DND-41 (cell line): Measurements from ENCODE around the gene ARTN.

Experiments
- ATAC-seq: fragments of 200-7000 bp; cut with Tn5 transposase; 3 replicates; pipeline ENCODE4 v1.9.1; 2021; ENCODE audit warnings: low read depth; ENCODE audit not compliant: insufficient read depth
- DNase-seq: peaks from one replicate; pipeline ENCODE4 v3.0.0-alpha.2; 2020
- H2AFZ ChIP-seq: 2 replicates; pipeline ENCODE4 v1.6.0; 2012; ENCODE audit warnings: low read depth, low read length
- H3K27ac ChIP-seq: 2 replicates; pipeline ENCODE4 v1.5.1; 2012; ENCODE audit warnings: low read length, inconsistent platforms
- H3K27me3 ChIP-seq: fragments of 200-600 bp; sonication (generic); 2 replicates; pipeline ENCODE4 v1.6.0; 2012; ENCODE audit warnings: low read length, mild to moderate bottlenecking, inconsistent platforms; ENCODE audit not compliant: insufficient read depth, poor library complexity
- H3K36me3 ChIP-seq: 2 replicates; pipeline ENCODE4 v1.5.1; 2012; ENCODE audit warnings: low read length, inconsistent platforms; ENCODE audit not compliant: insufficient read depth
- H3K4me1 ChIP-seq: 2 replicates; pipeline ENCODE4 v1.5.1; 2012; ENCODE audit warnings: mild to moderate bottlenecking, low read length; ENCODE audit not compliant: insufficient read depth
- H3K4me2 ChIP-seq: 2 replicates; pipeline ENCODE4 v1.6.0; 2012; ENCODE audit warnings: mild to moderate bottlenecking, moderate library complexity, low read length, inconsistent platforms; ENCODE audit not compliant: insufficient read depth
- H3K4me3 ChIP-seq, 2 experiments: fragments of 200-600 bp in 1 of 2; shearing (Covaris generic) in 1 of 2; 2 replicates each; pipeline ENCODE4 v1.5.1; 2012 to 2016; ENCODE audit warnings: inconsistent platforms in 2 of 2, low read length in 2 of 2, mild to moderate bottlenecking in 2 of 2, low read depth in 1 of 2, moderate library complexity in 1 of 2
- H3K79me2 ChIP-seq: 2 replicates; pipeline ENCODE4 v1.6.0; 2012; ENCODE audit warnings: low read length, inconsistent platforms; ENCODE audit not compliant: insufficient read depth
- H3K9ac ChIP-seq: 2 replicates; pipeline ENCODE4 v1.6.0; 2012; ENCODE audit warnings: low read depth, mild to moderate bottlenecking, inconsistent platforms, low read length, moderate library complexity
- H3K9me3 ChIP-seq: 2 replicates; pipeline ENCODE4 v1.5.1; 2012; ENCODE audit warnings: low read length, moderate library complexity, mild to moderate bottlenecking, inconsistent platforms; ENCODE audit not compliant: insufficient read depth, severe bottlenecking
- H4K20me1 ChIP-seq: 2 replicates; pipeline ENCODE4 v1.6.0; 2012; ENCODE audit warnings: low read length; ENCODE audit not compliant: insufficient read depth
- EZH2 ChIP-seq: IDR thresholded peaks from 3 replicates; pipeline ENCODE4 v1.6.1; 2012; ENCODE audit warnings: borderline replicate concordance, low read depth, mild to moderate bottlenecking, moderate library complexity, low read length, inconsistent platforms; ENCODE audit not compliant: severe bottlenecking
- TF ChIP-seq, protein P1 (sequence below): IDR thresholded peaks from 2 replicates; pipeline ENCODE4 v1.5.1; 2012; ENCODE audit warnings: borderline replicate concordance, low read length, moderate library complexity, mild to moderate bottlenecking; ENCODE audit not compliant: poor library complexity, severe bottlenecking; ENCODE audit errors: extremely low read depth

Gene ARTN

DNA sequence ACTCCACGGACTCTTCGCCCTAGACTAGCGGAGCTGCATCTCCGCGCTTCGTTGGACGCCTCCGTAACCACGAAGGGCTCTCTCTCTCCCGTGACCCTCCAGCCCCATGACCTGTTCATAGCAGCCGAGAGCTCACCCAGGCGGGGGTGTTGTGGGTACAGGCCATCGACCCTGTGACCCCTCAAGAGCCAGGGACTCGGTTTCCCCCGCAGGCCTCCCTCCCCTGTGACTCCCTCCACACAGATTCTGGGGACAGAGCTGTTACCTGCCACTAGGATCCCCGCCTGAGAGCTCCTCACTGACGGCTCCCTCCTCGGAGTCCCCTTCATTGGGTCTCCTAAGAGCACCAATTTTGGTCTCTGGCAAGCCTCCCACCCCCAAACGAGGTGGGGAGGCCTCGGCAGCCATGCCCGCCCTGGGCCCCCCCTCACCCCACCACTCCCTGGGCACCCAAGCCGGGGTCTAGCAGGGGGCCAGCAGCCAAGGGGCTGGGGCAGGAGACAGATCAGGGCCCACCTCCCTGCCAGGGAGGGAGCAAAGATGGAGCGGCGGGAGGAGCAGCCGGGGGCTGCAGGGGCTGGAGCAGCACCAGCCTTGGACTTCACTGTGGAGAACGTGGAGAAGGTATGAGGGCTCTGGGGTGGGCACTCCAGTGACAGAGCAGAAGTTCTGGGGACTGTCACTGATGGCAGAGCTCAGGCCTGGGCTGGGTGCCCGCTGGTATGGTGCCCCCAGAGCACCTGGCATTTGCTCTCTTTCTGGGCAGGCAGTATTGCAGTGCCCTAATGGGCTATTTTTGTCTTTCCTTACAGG is 13.7 kb downstream of the ARTN start:
- DNase-seq (peak; percentile 28), ATAC-seq (peak; percentile 12; the same call in 2 of the 3 replicates)
- Histone ChIP-seq H3K79me2 (peaks cover 41% of the 10 kb centered on the region), H3K9ac (peak overlapping the region; percentile 92), H3K27ac (peak overlapping the region; percentile 99), H4K20me1 (peaks cover 17% of the 10 kb centered on the region), H3K9me3 (no peaks in the 10 kb centered on the region), H3K4me3 (peak overlapping the region; percentile 96 to 98), H3K36me3 (peaks cover 19% of the 10 kb centered on the region), H2AFZ (peak overlapping the region; percentile 100), H3K4me2 (peak overlapping the region; percentile 98), H3K4me1 (peaks cover 39% of the 10 kb centered on the region), H3K27me3 (no peaks in the 10 kb centered on the region)
- TF ChIP-seq, protein P1, sequence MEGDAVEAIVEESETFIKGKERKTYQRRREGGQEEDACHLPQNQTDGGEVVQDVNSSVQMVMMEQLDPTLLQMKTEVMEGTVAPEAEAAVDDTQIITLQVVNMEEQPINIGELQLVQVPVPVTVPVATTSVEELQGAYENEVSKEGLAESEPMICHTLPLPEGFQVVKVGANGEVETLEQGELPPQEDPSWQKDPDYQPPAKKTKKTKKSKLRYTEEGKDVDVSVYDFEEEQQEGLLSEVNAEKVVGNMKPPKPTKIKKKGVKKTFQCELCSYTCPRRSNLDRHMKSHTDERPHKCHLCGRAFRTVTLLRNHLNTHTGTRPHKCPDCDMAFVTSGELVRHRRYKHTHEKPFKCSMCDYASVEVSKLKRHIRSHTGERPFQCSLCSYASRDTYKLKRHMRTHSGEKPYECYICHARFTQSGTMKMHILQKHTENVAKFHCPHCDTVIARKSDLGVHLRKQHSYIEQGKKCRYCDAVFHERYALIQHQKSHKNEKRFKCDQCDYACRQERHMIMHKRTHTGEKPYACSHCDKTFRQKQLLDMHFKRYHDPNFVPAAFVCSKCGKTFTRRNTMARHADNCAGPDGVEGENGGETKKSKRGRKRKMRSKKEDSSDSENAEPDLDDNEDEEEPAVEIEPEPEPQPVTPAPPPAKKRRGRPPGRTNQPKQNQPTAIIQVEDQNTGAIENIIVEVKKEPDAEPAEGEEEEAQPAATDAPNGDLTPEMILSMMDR = no peak
- TF ChIP-seq EZH2 = no peak

- Histone ChIP-seq H3K9me3 (no peaks in the 10 kb centered on the region), H3K79me2 (peaks cover 43% of the 10 kb centered on the region), H3K4me2 (peak overlapping the region; percentile 98), H3K4me1 (peaks cover 39% of the 10 kb centered on the region), H3K27ac (peak overlapping the region; percentile 99; the same call in 1 of the 2 replicates), H4K20me1 (peaks cover 17% of the 10 kb centered on the region), H3K27me3 (no peaks in the 10 kb centered on the region), H3K9ac (peak overlapping the region; percentile 92), H3K4me3 (peak overlapping the region; percentile 96 to 98; a peak in 3 of 4 replicates), H2AFZ (no peak overlapping the region), H3K36me3 (peaks cover 19% of the 10 kb centered on the region)
- DNase-seq (no peak), ATAC-seq (no peak)
- TF ChIP-seq, protein P1 = no peak
- no peak for TF ChIP-seq EZH2
These were observed 14.4 kb downstream of the ARTN start for GRCh38 chr1:43947874-43948437.

- Histone ChIP-seq H3K36me3 (peaks cover 19% of the 10 kb centered on the region), H2AFZ (no peak overlapping the region), H3K79me2 (peaks cover 40% of the 10 kb centered on the region), H3K27ac (no peak overlapping the region), H3K4me1 (peaks cover 33% of the 10 kb centered on the region), H3K27me3 (no peaks in the 10 kb centered on the region), H4K20me1 (peaks cover 26% of the 10 kb centered on the region), H3K4me3 (no peak overlapping the region), H3K9ac (no peak overlapping the region), H3K4me2 (peak overlapping the region; percentile 29; the same call in 1 of the 2 replicates), H3K9me3 (no peaks in the 10 kb centered on the region)
- DNase-seq = no peak
- no peak for TF ChIP-seq EZH2
- TF ChIP-seq, protein P1 = no peak
- no peak for ATAC-seq
These were observed 16.1 kb downstream of the ARTN start for GRCh38 chr1:43949678-43950077.
